Tibial artery (tissue), 4 donors: ENCODE data around the gene SSNA1.

Experiments
- DNase-seq, 2 donors: peaks; one replicate each; pipeline ENCODE4 v3.0.0-alpha.2; 2019
- H3K27ac ChIP-seq, 2 donors: fragments of 200-600 bp; sonication (generic) in 1 of 2; 1 replicate in 1 of 2; 2 replicates in 1 of 2; pipeline ENCODE4 v1.5.1; 2018 to 2019; ENCODE audit warnings: mild to moderate bottlenecking in 1 of 2
- H3K27me3 ChIP-seq, 2 donors: fragments of 200-600 bp; sonication (generic) in 1 of 2; one replicate each; pipeline versions ENCODE4 v1.5.1 to v1.6.0; 2016 to 2019
- H3K36me3 ChIP-seq, 3 donors: fragments of 200-600 bp; sonication (generic) in 2 of 3; one replicate each; pipeline ENCODE4 v1.5.1; 2016 to 2019; ENCODE audit warnings: mild to moderate bottlenecking in 2 of 3
- H3K4me1 ChIP-seq, 4 donors: fragments of 200-600 bp; sonication (generic) in 2 of 4; 1 replicate in 3 of 4; 2 replicates in 1 of 4; pipeline ENCODE4 v1.5.1; 2016 to 2019
- H3K4me3 ChIP-seq, 2 donors: fragments of 200-600 bp; sonication (generic) in 1 of 2; 1 replicate in 1 of 2; 2 replicates in 1 of 2; pipeline ENCODE4 v1.5.1; 2018 to 2019; ENCODE audit warnings: mild to moderate bottlenecking in 2 of 2
- H3K9me3 ChIP-seq, 3 donors: fragments of 200-600 bp; sonication (generic) in 1 of 3; one replicate each; pipeline ENCODE4 v1.5.1; 2016 to 2019
- intact Hi-C: fragments of 100-400 bp; cut with DNase I; formaldehyde crosslinking; loops from one replicate; pipeline ENCODE4 v1.15.0; 2023; ENCODE audit warnings: low total_unique reads
- TF ChIP-seq, protein P1 (sequence below), 2 experiments: fragments of 200-600 bp in 1 of 2; fragments of 450-650 bp in 1 of 2; IDR thresholded peaks; one replicate each; pipeline ENCODE4 v1.5.1; 2017 to 2019; ENCODE audit warnings: antibody characterized with exemption in 2 of 2, mild to moderate bottlenecking in 1 of 2, moderate library complexity in 1 of 2

The SSNA1 gene, protein sequence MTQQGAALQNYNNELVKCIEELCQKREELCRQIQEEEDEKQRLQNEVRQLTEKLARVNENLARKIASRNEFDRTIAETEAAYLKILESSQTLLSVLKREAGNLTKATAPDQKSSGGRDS

DNA sequence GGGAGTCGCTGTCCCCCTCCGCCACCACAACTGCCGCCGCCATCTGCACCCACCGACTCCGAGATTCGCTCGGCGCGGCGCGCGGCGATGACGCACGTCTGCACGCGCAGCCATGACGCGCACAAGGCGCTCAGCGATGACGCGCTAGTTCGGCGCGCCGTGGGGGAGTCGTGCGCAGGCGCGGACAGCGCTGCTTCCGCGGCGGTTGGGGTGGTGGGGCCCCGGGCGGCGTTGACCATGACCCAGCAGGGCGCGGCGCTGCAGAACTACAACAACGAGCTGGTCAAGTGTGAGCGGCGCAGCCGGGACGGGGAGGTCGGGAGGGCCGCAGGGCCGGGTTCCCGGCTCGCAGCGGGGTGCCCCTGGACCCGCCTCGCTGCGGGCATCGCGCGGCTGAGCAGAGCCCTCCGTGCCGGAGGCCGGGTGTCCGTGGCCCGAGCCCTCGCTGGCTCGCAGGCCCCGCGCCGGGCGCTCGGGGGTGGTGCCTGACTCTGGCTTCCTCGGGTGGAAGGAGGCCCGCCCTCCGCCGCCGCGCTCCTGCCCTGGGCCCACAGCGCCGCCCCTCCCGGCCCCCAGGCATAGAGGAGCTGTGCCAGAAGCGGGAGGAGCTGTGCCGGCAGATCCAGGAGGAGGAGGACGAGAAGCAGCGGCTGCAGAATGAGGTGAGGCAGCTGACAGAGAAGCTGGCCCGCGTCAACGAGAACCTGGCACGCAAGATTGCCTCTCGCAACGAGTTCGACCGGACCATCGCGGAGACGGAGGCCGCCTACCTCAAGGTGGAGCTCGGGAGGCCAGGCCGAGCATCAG is at the start of gene SSNA1, which contains the start of gene ANAPC2:
Gene SSNA1, plus strand, starts transcription at position 187 of the 807 bp plus-strand sequence. Its CDS starts 51 bp downstream, at position 238.
Gene ANAPC2, minus strand, starts transcription at position 71 of the 807 bp plus-strand sequence. Its CDS starts 28 bp downstream, at position 43.
- Histone ChIP-seq H3K27ac (peak within 1 kb of the TSS; percentile 84 to 90), H3K27me3 (no peaks in the 10 kb centered on the region), H3K36me3 (peaks cover 29 to 61% (median 49%) of the 10 kb centered on the region in 3 donors), H3K4me3 (peak within 1 kb of the TSS; percentile 86 to 91), H3K4me1 (peaks cover 16 to 52% (median 40%) of the 10 kb centered on the region in 4 donors), H3K9me3 (no peaks in the 10 kb centered on the region)
- intact Hi-C loops: loop anchor here (5.0 kb wide), 1 partner anchor 34 kb away; the partner anchor contains the start of gene RNF208
- TF ChIP-seq, protein P1, sequence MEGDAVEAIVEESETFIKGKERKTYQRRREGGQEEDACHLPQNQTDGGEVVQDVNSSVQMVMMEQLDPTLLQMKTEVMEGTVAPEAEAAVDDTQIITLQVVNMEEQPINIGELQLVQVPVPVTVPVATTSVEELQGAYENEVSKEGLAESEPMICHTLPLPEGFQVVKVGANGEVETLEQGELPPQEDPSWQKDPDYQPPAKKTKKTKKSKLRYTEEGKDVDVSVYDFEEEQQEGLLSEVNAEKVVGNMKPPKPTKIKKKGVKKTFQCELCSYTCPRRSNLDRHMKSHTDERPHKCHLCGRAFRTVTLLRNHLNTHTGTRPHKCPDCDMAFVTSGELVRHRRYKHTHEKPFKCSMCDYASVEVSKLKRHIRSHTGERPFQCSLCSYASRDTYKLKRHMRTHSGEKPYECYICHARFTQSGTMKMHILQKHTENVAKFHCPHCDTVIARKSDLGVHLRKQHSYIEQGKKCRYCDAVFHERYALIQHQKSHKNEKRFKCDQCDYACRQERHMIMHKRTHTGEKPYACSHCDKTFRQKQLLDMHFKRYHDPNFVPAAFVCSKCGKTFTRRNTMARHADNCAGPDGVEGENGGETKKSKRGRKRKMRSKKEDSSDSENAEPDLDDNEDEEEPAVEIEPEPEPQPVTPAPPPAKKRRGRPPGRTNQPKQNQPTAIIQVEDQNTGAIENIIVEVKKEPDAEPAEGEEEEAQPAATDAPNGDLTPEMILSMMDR (IDR thresholded peaks at IDR 0.05): peak; percentile 13 to 16
- DNase-seq: peak; percentile 88 to 94

- no peaks in the 10 kb centered on the region for H3K9me3 ChIP-seq
- no peak within 1 kb of the TSS for H3K27ac ChIP-seq
- no peak for DNase-seq
- TF ChIP-seq, protein P1 (IDR thresholded peaks at IDR 0.05): no peak
- no peak within 1 kb of the TSS for H3K4me3 ChIP-seq
- H3K4me1 ChIP-seq: peaks cover 0 to 9% (median 5%) of the 10 kb centered on the region in 4 donors
- intact Hi-C loops: no loop called here
- H3K36me3 ChIP-seq: no peaks in the 10 kb centered on the region
- peaks cover 0 to 96% of the 10 kb centered on the region in 2 donors for H3K27me3 ChIP-seq
These were observed 49.6 kb upstream of the SSNA1 start, which contains the start of gene GRIN1 for GRCh38 chr9:137138722-137139467. Gene GRIN1 (plus strand): TSS chr9:137139154. CDS start chr9:137139487, 333 bp downstream.

DNA sequence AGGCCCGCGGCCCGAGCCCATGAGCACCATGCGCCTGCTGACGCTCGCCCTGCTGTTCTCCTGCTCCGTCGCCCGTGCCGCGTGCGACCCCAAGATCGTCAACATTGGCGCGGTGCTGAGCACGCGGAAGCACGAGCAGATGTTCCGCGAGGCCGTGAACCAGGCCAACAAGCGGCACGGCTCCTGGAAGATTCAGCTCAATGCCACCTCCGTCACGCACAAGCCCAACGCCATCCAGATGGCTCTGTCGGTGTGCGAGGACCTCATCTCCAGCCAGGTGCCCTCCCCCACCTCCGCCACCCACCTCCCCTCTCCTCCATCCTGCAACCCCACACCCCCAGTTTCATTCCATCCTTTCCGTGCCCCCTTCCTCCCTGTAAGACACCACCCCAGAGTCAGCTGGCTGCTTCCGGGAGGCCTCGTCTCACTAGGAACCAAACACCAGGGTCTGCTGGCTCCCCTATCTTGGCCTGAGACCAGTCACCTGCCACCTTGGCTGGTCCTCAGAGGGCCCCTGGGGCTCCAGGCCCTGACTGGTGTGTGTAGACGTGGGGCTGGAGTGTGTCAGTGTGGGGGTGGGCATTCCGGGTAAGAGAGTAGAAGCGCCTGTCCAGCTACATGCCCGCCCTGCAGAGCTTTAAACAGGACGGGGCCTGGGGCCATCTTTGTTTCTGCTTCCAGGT is 48.9 kb upstream of the SSNA1 start:
- peaks cover 0 to 99% of the 10 kb centered on the region in 2 donors for H3K27me3 ChIP-seq
- H3K9me3 ChIP-seq: no peaks in the 10 kb centered on the region
- no peaks in the 10 kb centered on the region for H3K36me3 ChIP-seq
- intact Hi-C loops: no loop called here
- H3K4me3 ChIP-seq: no peak overlapping the region
- H3K27ac ChIP-seq: no peak overlapping the region
- peaks cover 0 to 9% (median 5%) of the 10 kb centered on the region in 4 donors for H3K4me1 ChIP-seq
- TF ChIP-seq, protein P1 (IDR thresholded peaks at IDR 0.05): no peak
- DNase-seq: no peak

- Histone ChIP-seq H3K36me3 (no peaks in the 10 kb centered on the region), H3K27ac (no peak overlapping the region), H3K4me3 (no peak overlapping the region), H3K4me1 (peaks cover 0 to 9% (median 5%) of the 10 kb centered on the region in 4 donors), H3K27me3 (peaks cover 0 to 94% of the 10 kb centered on the region in 2 donors), H3K9me3 (no peaks in the 10 kb centered on the region)
- intact Hi-C loops: no loop called here
- no peak for DNase-seq
- TF ChIP-seq, protein P1 (IDR thresholded peaks at IDR 0.05): no peak
These were observed 48.1 kb upstream of the SSNA1 start for GRCh38 chr9:137140151-137141012.
